Measurements from ENCODE around the gene SLC9A9. TPM values are rescaled to one million over a fixed set of nuclear protein-coding genes. Genes with fewer than 3 reads are reported as not detected.

Gene SLC9A9
- total and polyA plus RNA-seq, 2 of the 8 experiments (the other 6 are each of a cell fraction or from before 2014, with no cell fraction given) = 0.48 to 1.1 TPM

DNA sequence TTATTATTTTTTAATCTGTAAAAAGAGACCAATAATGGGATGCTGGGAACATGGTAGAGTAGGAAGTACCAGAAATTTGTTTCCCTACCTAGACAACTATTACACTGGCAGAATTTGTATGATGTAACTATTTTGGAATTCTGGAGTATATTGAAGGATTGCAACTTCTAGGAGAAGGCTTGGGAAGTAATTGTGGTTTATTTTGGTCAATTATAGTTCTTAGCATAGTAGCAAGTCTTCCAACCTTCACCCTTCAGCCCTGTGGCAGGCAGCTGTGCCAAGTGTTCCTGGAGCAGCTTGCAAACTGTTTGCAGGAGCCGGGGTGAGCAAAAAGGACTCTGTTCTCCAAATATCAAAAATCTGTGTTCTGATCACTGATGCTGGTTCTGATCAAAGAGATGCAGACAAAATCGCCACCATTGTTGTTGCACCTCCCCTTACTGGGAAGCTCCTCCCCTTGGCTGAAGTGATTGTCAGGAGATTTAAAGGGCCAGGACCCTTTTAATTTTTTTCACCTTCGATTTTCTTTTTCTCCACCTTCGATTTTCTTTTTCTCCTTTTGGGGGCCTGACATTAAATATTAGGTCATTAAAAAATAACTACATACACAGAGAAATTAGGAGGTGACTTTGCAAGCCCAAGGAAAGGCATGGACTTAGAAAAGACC lies 363.3 kb downstream of the SLC9A9 start (continued):
- TF ChIP-seq, protein P1, sequence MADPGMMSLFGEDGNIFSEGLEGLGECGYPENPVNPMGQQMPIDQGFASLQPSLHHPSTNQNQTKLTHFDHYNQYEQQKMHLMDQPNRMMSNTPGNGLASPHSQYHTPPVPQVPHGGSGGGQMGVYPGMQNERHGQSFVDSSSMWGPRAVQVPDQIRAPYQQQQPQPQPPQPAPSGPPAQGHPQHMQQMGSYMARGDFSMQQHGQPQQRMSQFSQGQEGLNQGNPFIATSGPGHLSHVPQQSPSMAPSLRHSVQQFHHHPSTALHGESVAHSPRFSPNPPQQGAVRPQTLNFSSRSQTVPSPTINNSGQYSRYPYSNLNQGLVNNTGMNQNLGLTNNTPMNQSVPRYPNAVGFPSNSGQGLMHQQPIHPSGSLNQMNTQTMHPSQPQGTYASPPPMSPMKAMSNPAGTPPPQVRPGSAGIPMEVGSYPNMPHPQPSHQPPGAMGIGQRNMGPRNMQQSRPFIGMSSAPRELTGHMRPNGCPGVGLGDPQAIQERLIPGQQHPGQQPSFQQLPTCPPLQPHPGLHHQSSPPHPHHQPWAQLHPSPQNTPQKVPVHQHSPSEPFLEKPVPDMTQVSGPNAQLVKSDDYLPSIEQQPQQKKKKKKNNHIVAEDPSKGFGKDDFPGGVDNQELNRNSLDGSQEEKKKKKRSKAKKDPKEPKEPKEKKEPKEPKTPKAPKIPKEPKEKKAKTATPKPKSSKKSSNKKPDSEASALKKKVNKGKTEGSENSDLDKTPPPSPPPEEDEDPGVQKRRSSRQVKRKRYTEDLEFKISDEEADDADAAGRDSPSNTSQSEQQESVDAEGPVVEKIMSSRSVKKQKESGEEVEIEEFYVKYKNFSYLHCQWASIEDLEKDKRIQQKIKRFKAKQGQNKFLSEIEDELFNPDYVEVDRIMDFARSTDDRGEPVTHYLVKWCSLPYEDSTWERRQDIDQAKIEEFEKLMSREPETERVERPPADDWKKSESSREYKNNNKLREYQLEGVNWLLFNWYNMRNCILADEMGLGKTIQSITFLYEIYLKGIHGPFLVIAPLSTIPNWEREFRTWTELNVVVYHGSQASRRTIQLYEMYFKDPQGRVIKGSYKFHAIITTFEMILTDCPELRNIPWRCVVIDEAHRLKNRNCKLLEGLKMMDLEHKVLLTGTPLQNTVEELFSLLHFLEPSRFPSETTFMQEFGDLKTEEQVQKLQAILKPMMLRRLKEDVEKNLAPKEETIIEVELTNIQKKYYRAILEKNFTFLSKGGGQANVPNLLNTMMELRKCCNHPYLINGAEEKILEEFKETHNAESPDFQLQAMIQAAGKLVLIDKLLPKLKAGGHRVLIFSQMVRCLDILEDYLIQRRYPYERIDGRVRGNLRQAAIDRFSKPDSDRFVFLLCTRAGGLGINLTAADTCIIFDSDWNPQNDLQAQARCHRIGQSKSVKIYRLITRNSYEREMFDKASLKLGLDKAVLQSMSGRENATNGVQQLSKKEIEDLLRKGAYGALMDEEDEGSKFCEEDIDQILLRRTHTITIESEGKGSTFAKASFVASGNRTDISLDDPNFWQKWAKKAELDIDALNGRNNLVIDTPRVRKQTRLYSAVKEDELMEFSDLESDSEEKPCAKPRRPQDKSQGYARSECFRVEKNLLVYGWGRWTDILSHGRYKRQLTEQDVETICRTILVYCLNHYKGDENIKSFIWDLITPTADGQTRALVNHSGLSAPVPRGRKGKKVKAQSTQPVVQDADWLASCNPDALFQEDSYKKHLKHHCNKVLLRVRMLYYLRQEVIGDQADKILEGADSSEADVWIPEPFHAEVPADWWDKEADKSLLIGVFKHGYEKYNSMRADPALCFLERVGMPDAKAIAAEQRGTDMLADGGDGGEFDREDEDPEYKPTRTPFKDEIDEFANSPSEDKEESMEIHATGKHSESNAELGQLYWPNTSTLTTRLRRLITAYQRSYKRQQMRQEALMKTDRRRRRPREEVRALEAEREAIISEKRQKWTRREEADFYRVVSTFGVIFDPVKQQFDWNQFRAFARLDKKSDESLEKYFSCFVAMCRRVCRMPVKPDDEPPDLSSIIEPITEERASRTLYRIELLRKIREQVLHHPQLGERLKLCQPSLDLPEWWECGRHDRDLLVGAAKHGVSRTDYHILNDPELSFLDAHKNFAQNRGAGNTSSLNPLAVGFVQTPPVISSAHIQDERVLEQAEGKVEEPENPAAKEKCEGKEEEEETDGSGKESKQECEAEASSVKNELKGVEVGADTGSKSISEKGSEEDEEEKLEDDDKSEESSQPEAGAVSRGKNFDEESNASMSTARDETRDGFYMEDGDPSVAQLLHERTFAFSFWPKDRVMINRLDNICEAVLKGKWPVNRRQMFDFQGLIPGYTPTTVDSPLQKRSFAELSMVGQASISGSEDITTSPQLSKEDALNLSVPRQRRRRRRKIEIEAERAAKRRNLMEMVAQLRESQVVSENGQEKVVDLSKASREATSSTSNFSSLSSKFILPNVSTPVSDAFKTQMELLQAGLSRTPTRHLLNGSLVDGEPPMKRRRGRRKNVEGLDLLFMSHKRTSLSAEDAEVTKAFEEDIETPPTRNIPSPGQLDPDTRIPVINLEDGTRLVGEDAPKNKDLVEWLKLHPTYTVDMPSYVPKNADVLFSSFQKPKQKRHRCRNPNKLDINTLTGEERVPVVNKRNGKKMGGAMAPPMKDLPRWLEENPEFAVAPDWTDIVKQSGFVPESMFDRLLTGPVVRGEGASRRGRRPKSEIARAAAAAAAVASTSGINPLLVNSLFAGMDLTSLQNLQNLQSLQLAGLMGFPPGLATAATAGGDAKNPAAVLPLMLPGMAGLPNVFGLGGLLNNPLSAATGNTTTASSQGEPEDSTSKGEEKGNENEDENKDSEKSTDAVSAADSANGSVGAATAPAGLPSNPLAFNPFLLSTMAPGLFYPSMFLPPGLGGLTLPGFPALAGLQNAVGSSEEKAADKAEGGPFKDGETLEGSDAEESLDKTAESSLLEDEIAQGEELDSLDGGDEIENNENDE (IDR thresholded peaks at IDR 0.05; ENCODE audit: insufficient replicate concordance, low read length) = no peak
- no peak for TF ChIP-seq SIN3A (conservative IDR thresholded peaks at IDR 0.05 in 1 of 2, IDR thresholded peaks at IDR 0.05 in 1 of 2; ENCODE audit: low read depth in 1 of 2, low read length in 2 of 2)
- no peak for TF ChIP-seq HDAC2 (IDR thresholded peaks at IDR 0.05; ENCODE audit: borderline replicate concordance in 1 of 2, low read depth in 2 of 2, low read length in 2 of 2)
- no peak for TF ChIP-seq GABPA (IDR thresholded peaks at IDR 0.05; ENCODE audit: borderline replicate concordance, insufficient read depth, low read length)
